Common myeloid progenitor, CD34-positive (primary cell): ENCODE results near the gene CFAP54.

ENCODE experiments used
- CTCF ChIA-PET: fragments of 350-600 bp; sonication (Branson Sonifier 250); formaldehyde crosslinking; loops from one replicate; lab custom pipeline; 2021; ENCODE audit warnings: antibody characterized with exemption; lab: Charles Lee
- POLR2A ChIA-PET: fragments of 350-600 bp; sonication (Branson Sonifier 250); formaldehyde crosslinking; loops from one replicate; lab custom pipeline; 2021; ENCODE audit warnings: antibody characterized with exemption; lab: Charles Lee
- DNase-seq, 3 donors: peaks; one replicate each; pipeline versions ENCODE4 v3.0.0 to v3.0.0-alpha.2; 2013
- H3K27ac ChIP-seq, 2 experiments: 1 replicate in 1 of 2; 2 replicates in 1 of 2; pipeline ENCODE4 v1.7.0; 2013; ENCODE audit warnings: inconsistent platforms in 2 of 2, low read length in 2 of 2, mild to moderate bottlenecking in 2 of 2, low read depth in 1 of 2, moderate library complexity in 1 of 2; ENCODE audit not compliant: severe bottlenecking in 2 of 2, insufficient read depth in 1 of 2, poor library complexity in 1 of 2
- H3K27me3 ChIP-seq, 5 experiments: replicated peaks in 2 of 5; 1 replicate in 3 of 5; 2 replicates in 2 of 5; pipeline versions ENCODE4 v1.6.1 to v1.7.0; 2013; ENCODE audit warnings: low read length in 4 of 5, mild to moderate bottlenecking in 2 of 5, moderate library complexity in 2 of 5, inconsistent platforms in 1 of 5; ENCODE audit not compliant: insufficient read depth in 5 of 5, control insufficient read depth in 4 of 5
- H3K36me3 ChIP-seq, 4 experiments: 1 replicate in 2 of 4; 2 replicates in 2 of 4; pipeline versions ENCODE4 v1.6.1 to v1.7.0; 2013; ENCODE audit warnings: low read length in 3 of 4, control low read depth in 1 of 4, mild to moderate bottlenecking in 1 of 4; ENCODE audit not compliant: control insufficient read depth in 4 of 4, insufficient read depth in 4 of 4
- H3K4me1 ChIP-seq, 4 experiments: 1 replicate in 3 of 4; 2 replicates in 1 of 4; pipeline versions ENCODE4 v1.6.1 to v1.7.1; 2013; ENCODE audit warnings: low read length in 3 of 4, mild to moderate bottlenecking in 3 of 4, control low read depth in 1 of 4, inconsistent platforms in 1 of 4, moderate library complexity in 1 of 4; ENCODE audit not compliant: control insufficient read depth in 4 of 4, insufficient read depth in 4 of 4; ENCODE audit errors: control extremely low read depth in 1 of 4
- H3K4me3 ChIP-seq, 7 experiments: 1 replicate in 4 of 7; 2 replicates in 3 of 7; pipeline versions ENCODE4 v1.5.1 to v1.7.0; 2013; ENCODE audit warnings: mild to moderate bottlenecking in 7 of 7, low read length in 6 of 7, moderate library complexity in 6 of 7, inconsistent platforms in 2 of 7, low read depth in 2 of 7, control low read depth in 1 of 7; ENCODE audit not compliant: insufficient read depth in 4 of 7, control insufficient read depth in 1 of 7; ENCODE audit errors: extremely low read depth in 1 of 7
- H3K9me3 ChIP-seq, 5 experiments: 1 replicate in 4 of 5; 2 replicates in 1 of 5; pipeline versions ENCODE4 v1.6.1 to v1.7.1; 2013; ENCODE audit warnings: low read length in 4 of 5, mild to moderate bottlenecking in 2 of 5, inconsistent platforms in 1 of 5, low read depth in 1 of 5, moderate library complexity in 1 of 5; ENCODE audit not compliant: control insufficient read depth in 4 of 5, insufficient read depth in 2 of 5; ENCODE audit errors: control extremely low read depth in 1 of 5
- WGBS: methylation state at CpG from one replicate; pipeline ENCODE4 v1.1.5; 2013; ENCODE audit not compliant: insufficient coverage; 5-methylcytosine and 5-hydroxymethylcytosine counted together

The CFAP54 gene

DNA sequence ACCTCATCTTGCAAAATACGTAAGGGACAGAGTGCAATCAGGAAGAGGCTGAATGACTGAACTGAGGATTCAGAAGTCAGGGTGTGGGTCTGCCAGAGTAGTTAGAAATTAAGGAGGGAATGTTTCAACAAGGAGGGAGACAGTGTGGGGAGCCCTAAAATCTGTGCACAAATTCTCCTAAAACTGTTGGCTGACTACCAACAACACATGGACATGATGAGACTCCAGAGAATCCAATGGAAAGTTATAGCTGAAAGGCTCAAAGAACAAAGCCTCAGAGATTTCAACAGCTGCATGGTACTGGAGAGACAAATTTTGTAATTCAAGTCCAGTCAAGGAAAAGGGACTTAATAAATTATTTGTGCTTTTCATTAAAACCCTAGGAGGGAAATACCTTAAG lies 381.6 kb downstream of the CFAP54 start:
- no peaks in the 10 kb centered on the region for H3K4me1 ChIP-seq
- no peaks in the 10 kb centered on the region for H3K9me3 ChIP-seq
- no peaks in the 10 kb centered on the region for H3K36me3 ChIP-seq
- ChIA-PET CTCF (no interaction called here), POLR2A (no interaction called here)
- 100% methylated on average over 1 of the region's 1 CpG for WGBS
- no peak overlapping the region for H3K27ac ChIP-seq
- no peaks in the 10 kb centered on the region for H3K27me3 ChIP-seq
- H3K4me3 ChIP-seq: no peak overlapping the region
- DNase-seq: no peak

GRCh38 chr12:96872961-96873360 lies 383.6 kb downstream of the CFAP54 start:
- Histone ChIP-seq H3K27me3 (no peaks in the 10 kb centered on the region), H3K9me3 (no peaks in the 10 kb centered on the region), H3K27ac (no peak overlapping the region), H3K4me1 (no peaks in the 10 kb centered on the region), H3K4me3 (no peak overlapping the region), H3K36me3 (no peaks in the 10 kb centered on the region)
- POLR2A ChIA-PET: no interaction called here
- CTCF ChIA-PET: interaction anchor here (0.9 kb wide), 1 partner anchor 14 kb away, joined by 3 read pairs; no protein-coding TSS in a partner anchor
- DNase-seq: no peak

DNA sequence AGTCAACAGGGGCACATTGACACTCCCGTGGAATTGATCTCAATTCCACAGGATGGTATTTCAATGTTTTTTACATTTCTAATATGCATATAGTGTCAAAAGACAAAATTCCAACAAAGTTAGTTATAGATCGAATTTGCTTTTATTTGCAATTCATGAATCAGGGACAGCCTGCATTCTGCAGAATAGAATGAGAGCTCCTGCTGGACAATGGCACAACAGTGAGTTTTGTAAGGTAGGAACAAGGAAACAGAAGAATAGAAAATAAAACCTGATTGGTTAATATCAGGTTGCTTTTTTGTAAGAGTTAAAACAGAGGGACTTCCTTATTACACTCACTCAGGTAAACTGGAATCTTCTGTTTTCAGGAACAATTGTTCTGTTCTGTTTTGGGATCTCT lies 384.8 kb downstream of the CFAP54 start:
- Histone ChIP-seq H3K27ac (no peak overlapping the region), H3K4me3 (no peak overlapping the region), H3K4me1 (peaks cover 0 to 2% (median under 1%) of the 10 kb centered on the region in 4 experiments), H3K27me3 (no peaks in the 10 kb centered on the region), H3K9me3 (no peaks in the 10 kb centered on the region), H3K36me3 (no peaks in the 10 kb centered on the region)
- WGBS: no CpG with 5 or more reads among the region's 2 CpGs
- DNase-seq: no peak
- CTCF ChIA-PET: no interaction called here
- POLR2A ChIA-PET: no interaction called here

DNA sequence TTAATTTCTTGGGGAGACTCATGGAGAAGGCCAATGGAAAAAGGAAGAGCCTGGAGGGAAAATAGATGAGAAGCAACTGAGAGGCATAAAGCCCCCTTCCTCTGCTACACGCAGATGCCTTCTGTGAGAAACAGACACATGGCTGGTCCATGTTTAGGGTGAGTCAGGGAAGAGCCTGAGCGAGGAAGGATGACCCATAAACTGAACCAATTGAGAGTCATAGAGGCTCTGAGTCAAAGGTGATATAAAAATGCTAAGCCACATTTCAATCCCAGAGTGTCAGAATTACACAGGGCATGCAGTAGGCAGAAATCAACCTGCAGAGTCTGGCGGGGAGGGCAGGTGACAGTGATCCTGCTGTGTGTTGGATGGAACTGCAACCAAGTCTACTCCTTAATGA lies 387.6 kb downstream of the CFAP54 start:
- CTCF ChIA-PET: no interaction called here
- Histone ChIP-seq H3K27ac (no peak overlapping the region), H3K36me3 (no peaks in the 10 kb centered on the region), H3K4me1 (peaks cover 0 to 6% (median 2%) of the 10 kb centered on the region in 4 experiments), H3K9me3 (no peaks in the 10 kb centered on the region), H3K27me3 (no peaks in the 10 kb centered on the region), H3K4me3 (no peak overlapping the region)
- POLR2A ChIA-PET: no interaction called here
- 100% methylated on average over 3 of the region's 3 CpGs for WGBS
- no peak for DNase-seq

DNA sequence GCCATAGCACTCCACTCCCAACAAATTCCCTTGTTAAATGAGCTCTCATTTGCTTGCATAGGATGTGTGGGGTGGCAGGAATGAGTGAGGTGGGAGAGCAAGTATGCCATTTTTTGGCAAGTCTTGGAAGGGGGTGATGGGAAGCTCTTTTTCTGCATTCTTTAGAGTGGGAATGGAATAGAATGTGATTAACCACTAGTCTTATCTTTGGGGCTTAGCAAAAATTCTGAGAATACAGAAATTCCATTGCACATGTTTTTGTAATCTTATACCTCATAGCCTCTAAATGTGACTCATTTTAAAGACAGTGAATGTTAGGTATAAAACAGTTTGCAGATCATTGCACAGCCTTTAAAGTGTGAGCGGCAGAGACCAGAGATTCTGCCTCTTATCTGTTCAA lies 389.3 kb downstream of the CFAP54 start:
- DNase-seq: no peak
- H3K27ac ChIP-seq: no peak overlapping the region
- 100% methylated on average over 1 of the region's 1 CpG for WGBS
- H3K9me3 ChIP-seq: peaks cover 0 to 2% (median 0%) of the 10 kb centered on the region in 5 experiments
- H3K4me3 ChIP-seq: no peak overlapping the region
- no peaks in the 10 kb centered on the region for H3K27me3 ChIP-seq
- CTCF ChIA-PET: no interaction called here
- POLR2A ChIA-PET: no interaction called here
- no peaks in the 10 kb centered on the region for H3K36me3 ChIP-seq
- peaks cover 0 to 6% (median 2%) of the 10 kb centered on the region in 4 experiments for H3K4me1 ChIP-seq

- peak in 2 of 3 donors; percentile 26 to 30 for DNase-seq
- H3K4me1 ChIP-seq: peaks cover 0 to 6% (median 2%) of the 10 kb centered on the region in 4 experiments
- ChIA-PET CTCF (no interaction called here), POLR2A (no interaction called here)
- no peaks in the 10 kb centered on the region for H3K27me3 ChIP-seq
- H3K36me3 ChIP-seq: no peaks in the 10 kb centered on the region
- 54% methylated on average over 3 of the region's 4 CpGs for WGBS
- no peak overlapping the region for H3K4me3 ChIP-seq
- H3K9me3 ChIP-seq: peaks cover 0 to 2% (median 0%) of the 10 kb centered on the region in 5 experiments
- H3K27ac ChIP-seq: no peak overlapping the region
These were observed 389.9 kb downstream of the CFAP54 start for GRCh38 chr12:96879301-96879700.

DNA sequence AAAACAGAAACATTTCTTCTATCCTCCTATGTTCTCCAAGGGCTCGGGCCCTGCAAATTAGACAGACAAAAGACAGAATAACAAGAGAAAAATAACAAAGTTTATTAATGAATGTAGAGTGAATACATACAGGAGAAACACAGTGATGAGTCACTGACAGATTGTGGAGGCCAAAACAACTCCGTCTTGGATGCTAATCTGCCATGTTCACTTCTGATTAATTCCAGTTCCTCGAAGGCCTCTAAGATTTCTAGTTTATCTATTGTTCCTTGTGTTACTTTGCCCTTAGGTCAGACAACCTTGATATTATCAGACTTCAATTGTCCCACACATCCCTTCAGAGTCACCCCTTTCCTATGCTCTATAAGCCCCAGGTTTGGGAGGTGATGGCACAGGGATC lies 390.8 kb downstream of the CFAP54 start:
- ChIA-PET CTCF (no interaction called here), POLR2A (no interaction called here)

More for the DNA sequence above, 390.8 kb downstream of the CFAP54 start:
- Histone ChIP-seq H3K9me3 (peaks cover 0 to 2% (median 0%) of the 10 kb centered on the region in 5 experiments), H3K4me1 (peaks cover 0 to 6% (median 2%) of the 10 kb centered on the region in 4 experiments), H3K36me3 (no peaks in the 10 kb centered on the region), H3K27ac (no peak overlapping the region), H3K4me3 (no peak overlapping the region), H3K27me3 (no peaks in the 10 kb centered on the region)
- DNase-seq: no peak
- 96% methylated on average over 2 of the region's 3 CpGs for whole genome bisulfite sequencing
